PC-9 (cell line): ENCODE measurements around the gene NR1I2.

ENCODE experiments used
- EZH2 ChIP-seq: fragments of 200-600 bp; sonication (generic); IDR thresholded peaks from 2 replicates; pipeline ENCODE4 v1.8.0; 2017; ENCODE audit warnings: antibody characterized with exemption, low read depth
- TF ChIP-seq, protein P1 (sequence below): fragments of 200-600 bp; sonication (generic); conservative IDR thresholded peaks from 2 replicates; pipeline ENCODE4 v1.6.1; 2017; ENCODE audit warnings: mixed run types, antibody characterized with exemption, mild to moderate bottlenecking, moderate library complexity

DNA sequence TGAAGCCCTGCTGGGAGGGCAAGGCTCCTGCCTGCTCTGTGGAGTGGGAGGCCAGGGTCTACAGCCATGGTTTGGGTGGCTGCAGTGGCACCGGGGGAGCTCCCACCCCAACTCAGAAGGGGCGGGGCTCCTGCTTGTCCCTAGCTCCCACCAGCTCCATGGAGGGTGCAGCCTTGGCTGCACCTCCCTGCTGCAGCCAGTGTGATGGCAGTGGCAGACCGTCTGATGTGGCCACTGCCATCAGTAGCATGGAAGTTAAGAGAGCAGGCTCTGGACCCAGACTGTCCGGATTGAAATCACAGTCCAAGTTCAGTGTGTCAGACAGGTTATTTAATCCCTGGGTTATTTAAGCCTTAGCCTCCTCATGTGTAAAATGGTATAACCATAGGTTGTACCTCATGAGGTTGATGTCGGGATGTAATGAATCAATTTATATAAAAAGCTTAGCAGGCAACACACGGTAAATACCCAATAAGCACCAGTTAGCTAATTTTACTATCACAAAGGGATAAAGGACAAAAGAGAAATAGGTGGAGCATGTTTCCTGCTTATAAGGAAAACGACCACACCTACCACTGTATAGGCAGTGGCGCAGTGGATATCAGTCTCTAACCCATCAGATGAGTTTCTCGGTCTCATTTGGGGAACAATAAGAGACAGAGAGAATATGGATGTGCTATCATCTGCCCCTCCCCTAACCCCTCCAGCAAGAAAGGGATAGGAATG is 13.1 kb upstream of the NR1I2 start:
- TF ChIP-seq EZH2 = no peak
- TF ChIP-seq, protein P1, sequence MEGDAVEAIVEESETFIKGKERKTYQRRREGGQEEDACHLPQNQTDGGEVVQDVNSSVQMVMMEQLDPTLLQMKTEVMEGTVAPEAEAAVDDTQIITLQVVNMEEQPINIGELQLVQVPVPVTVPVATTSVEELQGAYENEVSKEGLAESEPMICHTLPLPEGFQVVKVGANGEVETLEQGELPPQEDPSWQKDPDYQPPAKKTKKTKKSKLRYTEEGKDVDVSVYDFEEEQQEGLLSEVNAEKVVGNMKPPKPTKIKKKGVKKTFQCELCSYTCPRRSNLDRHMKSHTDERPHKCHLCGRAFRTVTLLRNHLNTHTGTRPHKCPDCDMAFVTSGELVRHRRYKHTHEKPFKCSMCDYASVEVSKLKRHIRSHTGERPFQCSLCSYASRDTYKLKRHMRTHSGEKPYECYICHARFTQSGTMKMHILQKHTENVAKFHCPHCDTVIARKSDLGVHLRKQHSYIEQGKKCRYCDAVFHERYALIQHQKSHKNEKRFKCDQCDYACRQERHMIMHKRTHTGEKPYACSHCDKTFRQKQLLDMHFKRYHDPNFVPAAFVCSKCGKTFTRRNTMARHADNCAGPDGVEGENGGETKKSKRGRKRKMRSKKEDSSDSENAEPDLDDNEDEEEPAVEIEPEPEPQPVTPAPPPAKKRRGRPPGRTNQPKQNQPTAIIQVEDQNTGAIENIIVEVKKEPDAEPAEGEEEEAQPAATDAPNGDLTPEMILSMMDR = no peak
